Right forelimb (tissue), 1 donor: ENCODE results near the gene PLA2G2F.

Experiments used
- DNase-seq: peaks from one replicate; pipeline ENCODE4 v3.0.0-alpha.2; 2018

PLA2G2F gene

DNA sequence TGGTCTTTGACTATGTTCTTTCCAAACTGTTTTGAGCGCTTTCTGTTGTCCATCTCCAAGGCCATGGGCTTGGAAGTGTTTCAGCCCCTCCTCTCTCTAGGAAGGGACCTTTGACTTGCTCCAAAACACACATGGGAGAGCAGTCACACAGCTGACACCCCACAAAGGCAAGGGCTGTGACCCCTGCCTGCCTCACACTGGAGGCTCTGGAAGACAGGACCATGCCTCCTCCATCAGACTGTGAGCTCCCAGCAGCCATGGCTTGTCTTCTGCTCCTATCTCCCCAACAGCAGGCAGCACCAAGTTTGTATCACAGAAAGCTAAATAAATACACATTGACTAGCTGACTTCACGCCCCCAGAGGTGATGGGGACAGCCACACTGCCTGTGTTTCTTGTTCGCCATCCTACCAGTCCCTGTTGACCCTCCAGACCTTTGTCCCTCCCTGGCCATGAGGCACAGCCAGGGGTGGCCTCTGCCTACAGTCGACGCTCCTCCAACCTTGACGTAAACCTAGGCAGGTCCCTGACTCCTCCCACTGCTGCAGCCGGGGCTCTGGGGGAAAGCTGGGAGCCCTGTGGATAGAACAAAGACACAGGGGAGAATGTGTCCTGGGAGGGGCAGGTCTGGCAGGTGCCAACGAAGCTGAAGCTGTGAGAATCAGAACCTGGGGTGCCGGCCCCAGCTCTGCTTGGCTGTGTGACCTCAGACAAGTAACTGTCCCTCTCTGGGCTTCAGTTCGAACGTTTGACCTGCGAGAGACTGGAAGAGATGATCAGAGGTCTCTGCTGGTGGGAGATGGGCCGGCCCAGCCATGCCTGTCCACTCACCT lies 4.8 kb downstream of the PLA2G2F start:
- DNase-seq: no peak

- DNase-seq: no peak
These were observed 8.9 kb downstream of the PLA2G2F start for GRCh38 chr1:20147846-20148570.

- no peak for DNase-seq
These were observed 9.7 kb downstream of the PLA2G2F start for GRCh38 chr1:20148571-20149500.

- no peak for DNase-seq
These were observed 10.6 kb downstream of the PLA2G2F start for GRCh38 chr1:20149601-20150325.

DNA sequence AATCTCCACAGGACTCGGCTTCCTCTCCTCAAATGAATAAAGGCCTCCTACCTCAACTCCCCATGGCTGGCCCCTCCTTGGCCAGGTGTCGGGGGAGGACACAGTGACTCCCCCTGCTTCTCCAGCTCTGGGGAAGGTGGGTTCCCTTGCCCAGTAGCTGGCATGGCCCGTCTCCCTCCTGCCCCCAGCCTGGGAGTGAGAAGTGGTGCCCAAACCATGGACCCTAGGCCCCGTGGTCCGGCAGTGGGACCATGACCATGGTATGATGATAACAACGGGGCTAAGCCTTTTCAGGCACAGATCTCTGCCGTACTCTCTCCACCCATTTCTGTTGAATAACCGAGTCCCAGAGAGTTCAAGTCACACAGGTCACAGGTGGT lies 11.2 kb downstream of the PLA2G2F start:
- no peak for DNase-seq

GRCh38 chr1:20150969-20151368 lies 11.8 kb downstream of the PLA2G2F start:
- no peak for DNase-seq

DNA sequence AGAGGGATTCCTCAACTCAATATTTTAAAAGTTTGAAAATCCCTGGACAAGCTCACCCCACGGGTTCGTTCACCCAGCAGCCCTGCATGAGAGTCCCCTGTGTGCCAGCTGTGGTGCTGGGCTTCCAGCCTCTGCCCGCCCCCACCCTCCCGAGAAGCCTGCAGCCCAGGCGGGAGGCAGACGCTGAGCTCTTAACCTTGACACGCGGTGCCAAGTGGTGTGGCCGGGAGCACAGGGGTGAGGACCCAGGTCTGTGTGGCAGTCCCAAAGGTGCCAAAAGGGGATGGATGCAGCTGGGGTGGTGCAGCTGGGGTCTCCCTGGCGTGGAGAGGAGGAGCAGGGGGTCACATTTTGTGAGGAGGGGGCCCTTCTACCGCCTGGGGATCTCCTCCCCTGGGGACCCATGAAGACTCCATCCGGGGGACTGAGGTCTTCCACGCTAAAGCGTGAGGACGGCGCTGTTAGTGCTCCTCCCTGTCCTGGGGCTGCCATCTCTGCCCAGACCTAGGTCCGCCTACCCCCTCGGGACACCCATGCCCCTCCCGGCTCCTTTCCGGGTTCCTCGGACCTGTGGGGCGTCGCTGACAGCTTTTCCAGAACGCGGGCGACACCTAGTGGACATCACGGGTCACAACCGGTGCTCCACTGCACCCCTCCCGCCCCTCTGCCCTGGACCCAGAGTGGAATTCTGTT lies 12.9 kb downstream of the PLA2G2F start:
- DNase-seq: peak; percentile 81

- no peak for DNase-seq
These were observed 13.4 kb downstream of the PLA2G2F start for GRCh38 chr1:20152599-20152930.

DNA sequence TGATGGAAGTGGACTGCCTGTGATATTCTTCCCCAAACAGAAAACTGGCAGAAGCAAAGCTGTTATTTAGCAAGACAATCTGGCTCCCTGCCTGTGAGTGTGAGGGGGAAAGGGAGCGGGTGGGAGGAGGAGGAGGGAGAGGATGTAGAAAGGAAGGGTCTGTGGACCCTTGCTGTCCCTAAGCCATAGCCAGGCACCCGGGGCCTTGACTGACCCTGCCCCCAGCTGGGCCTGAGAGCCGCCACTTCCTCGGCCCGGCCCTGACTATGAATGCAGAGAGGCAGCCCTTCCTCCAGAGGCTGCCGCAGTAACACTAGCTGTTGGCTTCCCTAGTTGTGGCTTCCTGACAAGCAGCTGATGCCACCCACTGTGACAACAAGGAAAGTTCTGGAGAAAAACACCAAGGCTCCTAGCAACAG lies 13.9 kb downstream of the PLA2G2F start:
- DNase-seq: no peak

DNA sequence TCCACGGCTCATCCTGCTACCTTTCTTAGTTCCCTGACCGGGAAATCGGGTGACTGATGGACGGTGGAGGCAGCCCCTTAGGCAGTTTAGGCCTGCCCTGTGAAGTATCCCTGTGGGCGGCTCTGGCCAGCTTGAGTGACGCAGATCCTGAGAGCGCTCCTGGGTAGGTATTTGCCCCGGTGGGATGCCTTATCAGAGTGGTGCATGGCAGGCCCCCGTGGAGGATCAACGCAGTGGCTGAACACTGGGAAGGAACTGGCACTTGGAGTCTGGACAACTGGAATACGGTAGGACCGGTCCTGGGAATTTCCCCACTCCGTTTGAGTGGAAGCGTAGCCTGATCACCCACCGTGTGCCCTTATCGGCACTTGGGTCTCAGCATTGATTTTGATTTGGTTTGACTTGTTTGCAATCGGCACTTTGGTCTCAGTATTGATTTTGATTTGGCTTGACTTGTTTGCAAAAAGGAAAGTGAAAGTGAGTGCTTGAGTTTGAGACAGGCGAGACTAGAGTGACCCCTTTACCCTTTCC lies 15.2 kb downstream of the PLA2G2F start:
- DNase-seq: no peak

GRCh38 chr1:20158358-20159070 lies 19.4 kb downstream of the PLA2G2F start:
- DNase-seq: no peak

DNA sequence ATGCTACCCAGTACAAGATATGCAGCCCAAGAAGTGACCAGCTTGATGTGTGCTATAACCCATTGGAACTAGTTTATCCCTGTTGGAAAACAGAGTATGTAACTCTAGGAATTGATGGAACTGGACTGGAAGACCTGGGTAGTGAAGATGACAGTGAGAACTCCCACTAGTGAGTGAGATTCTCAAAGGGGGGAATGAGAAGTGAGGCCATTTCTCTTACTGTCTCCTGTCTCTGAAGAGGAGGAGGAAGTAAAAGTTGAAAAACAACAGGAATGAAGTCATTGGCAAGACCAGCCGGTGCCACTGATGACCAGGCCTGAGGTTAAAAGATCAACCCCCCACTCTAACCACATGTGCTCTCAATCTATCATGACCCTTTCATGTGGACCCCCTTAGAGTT lies 20.9 kb downstream of the PLA2G2F start:
- no peak for DNase-seq

GRCh38 chr1:20164694-20165202 lies 25.6 kb downstream of the PLA2G2F start:
- no peak for DNase-seq

DNA sequence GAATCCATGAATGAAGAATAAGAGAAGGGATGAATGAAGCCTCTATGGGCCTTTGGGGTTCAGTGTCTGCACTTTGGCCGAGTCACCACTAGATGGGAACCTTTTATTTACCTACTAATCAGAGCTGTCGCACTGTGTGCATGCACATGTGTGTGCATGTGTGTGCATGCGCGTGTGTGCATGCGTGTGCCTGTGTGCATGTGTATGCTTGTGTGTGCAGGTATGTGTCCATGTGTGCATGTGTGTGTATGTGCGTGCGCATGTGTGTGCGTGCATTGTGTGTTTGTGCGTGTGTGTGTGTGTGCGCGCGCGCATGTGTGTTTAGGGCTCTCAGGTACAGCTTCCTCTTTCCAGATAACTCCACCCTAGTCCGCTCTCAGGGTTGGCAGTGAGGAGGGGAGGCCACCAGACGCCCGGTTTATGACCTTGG lies 26.4 kb downstream of the PLA2G2F start:
- DNase-seq: no peak

DNA sequence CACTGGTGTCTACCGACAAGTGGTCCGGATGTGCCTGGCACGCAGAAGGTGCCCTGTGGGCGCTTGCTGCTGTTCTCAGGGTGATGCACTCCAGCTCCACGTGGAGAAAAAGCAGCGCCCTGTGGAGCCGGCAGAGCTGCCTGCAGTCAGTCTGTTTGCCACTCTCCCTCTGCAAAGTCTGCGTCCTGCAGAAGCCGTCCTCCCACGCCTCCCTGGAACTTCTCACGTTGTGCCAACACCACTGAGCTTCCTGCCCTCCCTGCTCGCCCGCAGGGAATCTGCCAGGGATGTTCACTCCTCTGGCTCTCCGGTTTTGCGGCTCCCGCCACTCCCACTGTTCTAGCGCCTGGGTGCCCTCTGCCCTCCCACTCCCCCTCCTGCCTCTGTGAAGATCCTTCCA lies 26.9 kb downstream of the PLA2G2F start:
- no peak for DNase-seq

GRCh38 chr1:20167126-20167525 lies 28.0 kb downstream of the PLA2G2F start:
- no peak for DNase-seq

DNA sequence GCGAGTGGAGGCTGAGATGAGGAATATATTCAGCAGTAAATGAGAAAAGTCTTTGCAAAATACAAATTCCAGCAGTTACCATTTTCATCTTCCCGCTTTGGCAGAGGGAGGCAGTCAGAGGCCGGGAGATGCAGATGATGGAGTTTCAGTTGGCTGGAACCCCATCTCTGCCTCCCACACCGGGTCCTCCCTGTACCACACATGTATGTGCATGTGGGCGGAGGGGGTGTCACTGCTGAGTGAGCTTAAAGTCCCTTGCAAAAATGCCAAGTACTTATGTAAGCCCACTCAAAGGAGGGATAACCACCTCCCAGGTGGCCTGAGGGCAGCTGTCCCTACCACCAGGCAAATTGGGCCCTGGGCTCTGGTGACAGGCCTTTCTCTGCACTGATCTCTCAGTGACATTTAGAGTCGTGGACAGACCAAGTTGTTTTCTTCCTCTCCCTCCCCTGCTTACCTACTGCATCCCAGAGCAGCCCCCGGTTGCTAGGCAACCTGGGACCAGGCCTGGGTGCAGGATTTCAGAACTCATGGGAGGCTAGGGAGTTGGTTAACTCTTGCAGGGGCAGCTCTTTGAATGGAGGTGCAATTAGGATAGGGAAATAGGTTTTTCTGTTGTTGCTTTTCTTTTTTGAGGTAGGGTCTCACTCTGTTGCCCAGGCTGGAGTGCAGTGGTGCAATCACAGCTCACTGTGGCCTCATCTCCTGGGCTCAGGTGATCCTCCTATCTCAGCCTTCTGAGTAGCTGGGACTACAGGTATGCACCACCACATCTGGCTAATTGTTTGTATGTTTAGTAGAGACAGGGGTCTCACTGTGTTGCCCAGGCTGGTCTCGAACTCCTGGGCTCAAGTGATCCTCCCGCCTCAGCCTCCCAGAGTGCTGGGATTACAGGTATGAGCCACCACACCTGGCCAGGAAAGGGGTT lies 29.7 kb downstream of the PLA2G2F start:
- DNase-seq: no peak

GRCh38 chr1:20169932-20170331 lies 30.8 kb downstream of the PLA2G2F start:
- DNase-seq: no peak

GRCh38 chr1:20172033-20172590 lies 33.0 kb downstream of the PLA2G2F start:
- no peak for DNase-seq
